ENCODE measurements around the gene RXRB. TPM values are rescaled to one million over a fixed set of nuclear protein-coding genes. Genes with fewer than 3 reads are reported as not detected.

The RXRB gene
- total and polyA plus RNA-seq, 8 donors = 2.9 to 50.4 (median 16.6) TPM

- no peak overlapping the region for H3K4me3 ChIP-seq
- peak in 5 of 7 experiments; percentile 63 to 76 (median 65) for TF ChIP-seq CTCF (IDR thresholded peaks at IDR 0.05)
- TF ChIP-seq POLR2A (IDR thresholded peaks at IDR 0.05) = no peak
- no peaks in the 10 kb centered on the region for H3K36me3 ChIP-seq
- H3K27ac ChIP-seq = no peak overlapping the region
- 42 to 44% (median 43%) methylated on average over 8 of the region's 8 CpGs for WGBS, 5 donors
- H3K9me3 ChIP-seq = peaks cover 0 to 21% (median 16%) of the 10 kb centered on the region in 4 donors
- peaks cover 0 to 4% (median 0%) of the 10 kb centered on the region in 4 donors for H3K4me1 ChIP-seq
- peak in 1 of 2 donors; percentile 76 for DNase-seq
- intact Hi-C loops (cut with DNase I; ENCODE audit: low total_unique reads) = loop anchor here (10.0 kb wide), 1 partner anchor 143 kb away; the partner anchor contains the start of gene HLA-DOA
- peaks cover 0 to 21% (median 7%) of the 10 kb centered on the region in 3 donors for H3K27me3 ChIP-seq
These were observed 52.4 kb downstream of the RXRB start for GRCh38 chr6:33147807-33148666.

GRCh38 chr6:33144373-33144772, 56.1 kb downstream of the RXRB start:
- 9 to 20% (median 16%) methylated on average over 1 of the region's 1 CpG for WGBS, 5 donors
- no peaks in the 10 kb centered on the region for H3K9me3 ChIP-seq
- DNase-seq = no peak
- no peak for TF ChIP-seq POLR2A (IDR thresholded peaks at IDR 0.05)
- no peak for TF ChIP-seq POLR2AphosphoS5 (IDR thresholded peaks at IDR 0.05)
- TF ChIP-seq EP300 (IDR thresholded peaks at IDR 0.05) = no peak
- no peak for TF ChIP-seq CTCF (IDR thresholded peaks at IDR 0.05)
- H3K27me3 ChIP-seq = peaks cover 0 to 26% (median 4%) of the 10 kb centered on the region in 3 donors
- H3K36me3 ChIP-seq = no peaks in the 10 kb centered on the region
- no peak overlapping the region for H3K27ac ChIP-seq
- H3K4me3 ChIP-seq = no peak overlapping the region
- H3K4me1 ChIP-seq = peaks cover 0 to 4% (median 0%) of the 10 kb centered on the region in 4 donors
- intact Hi-C loops (cut with DNase I; ENCODE audit: low total_unique reads) = loop anchor here (10.0 kb wide), 1 partner anchor 140 kb away; the partner anchor contains the start of gene HLA-DOA

Small RNA genes within 50 kb of the gene (small RNA-seq; reads per million reads assigned to genes)
- gene MIR219A1 = 1.6 to 6.6 (median 2.8) reads per million in 4 donors
- gene RNY4P10 = 0 to 1.5 (median 0.20) reads per million in 4 donors

Other genes starting within 250 kb of the RXRB start
- gene HLA-DMA, start 247.6 kb downstream of the RXRB start, total RNA-seq = 100 to 1,000 TPM in 1 of 5 donors, 10 to 100 TPM in 2, 1 to 10 TPM in 1, under 1 TPM in 1; 0.87 to 129 (median 34.4) TPM
- 10 to 100 TPM; 15.1 to 93.2 (median 30.0) TPM for gene HLA-DMA, start 247.6 kb downstream of the RXRB start, polyA plus RNA-seq
- 100 to 1,000 TPM; 111 to 538 (median 190) TPM for gene BRD2, start 232.1 kb downstream of the RXRB start, total RNA-seq
- 10 to 100 TPM; 70.7 to 78.7 (median 74.4) TPM for gene BRD2, start 232.1 kb downstream of the RXRB start, polyA plus RNA-seq
- gene HLA-DOA, start 191.1 kb downstream of the RXRB start, total RNA-seq = 1 to 10 TPM in 2 of 5 donors, under 1 TPM in 2, not detected in 1; 0.45 to 3.9 (median 1.9) TPM
- 1 to 10 TPM in 1 of 3 donors, under 1 TPM in 2; 0.62 to 2.1 (median 0.92) TPM for gene HLA-DOA, start 191.1 kb downstream of the RXRB start, polyA plus RNA-seq
- 100 to 1,000 TPM in 1 of 5 donors, 10 to 100 TPM in 3, under 1 TPM in 1; 0.29 to 171 (median 39.7) TPM for gene HLA-DPA1, start 127.0 kb downstream of the RXRB start, total RNA-seq
- gene HLA-DPA1, start 127.0 kb downstream of the RXRB start, polyA plus RNA-seq = 10 to 100 TPM; 14.3 to 34.1 (median 23.3) TPM
- gene HLA-DPB1, start 124.7 kb downstream of the RXRB start, total RNA-seq = 10 to 100 TPM in 4 of 5 donors, not detected in 1; 10.7 to 46.6 (median 31.9) TPM
- gene HLA-DPB1, start 124.7 kb downstream of the RXRB start, polyA plus RNA-seq = 10 to 100 TPM; 48.3 to 62.2 (median 51.1) TPM
- 1 to 10 TPM in 1 of 5 donors, under 1 TPM in 2, not detected in 2; under 0.01 to 1.5 (median 0.87) TPM for gene COL11A2, start 8.2 kb downstream of the RXRB start, total RNA-seq
- under 1 TPM in 2 of 3 donors, not detected in 1; 0.19 to 0.88 TPM for gene COL11A2, start 8.2 kb downstream of the RXRB start, polyA plus RNA-seq
- gene SLC39A7, start 202 bp upstream of the RXRB start, total RNA-seq = 100 to 1,000 TPM in 1 of 5 donors, 10 to 100 TPM in 3, 1 to 10 TPM in 1; 9.3 to 119 (median 75.8) TPM
- 10 to 100 TPM; 33.6 to 59.8 (median 54.5) TPM for gene SLC39A7, start 202 bp upstream of the RXRB start, polyA plus RNA-seq
- gene HSD17B8, start 4.0 kb upstream of the RXRB start, total RNA-seq = 10 to 100 TPM in 2 of 5 donors, 1 to 10 TPM in 2, not detected in 1; 8.0 to 24.8 (median 14.5) TPM
- 10 to 100 TPM; 21.5 to 29.9 (median 24.5) TPM for gene HSD17B8, start 4.0 kb upstream of the RXRB start, polyA plus RNA-seq
- gene RING1, start 7.8 kb upstream of the RXRB start, total RNA-seq = 100 to 1,000 TPM in 1 of 5 donors, 10 to 100 TPM in 4; 14.3 to 140 (median 20.7) TPM
- 10 to 100 TPM; 35.1 to 45.4 (median 37.4) TPM for gene RING1, start 7.8 kb upstream of the RXRB start, polyA plus RNA-seq
- 10 to 100 TPM; 39.7 to 89.3 (median 59.4) TPM for gene VPS52, start 71.2 kb upstream of the RXRB start, total RNA-seq
- 10 to 100 TPM; 22.6 to 37.2 (median 25.3) TPM for gene VPS52, start 71.2 kb upstream of the RXRB start, polyA plus RNA-seq
- gene RPS18, start 71.4 kb upstream of the RXRB start, total RNA-seq = 1,000 to 10,000 TPM in 4 of 5 donors, 100 to 1,000 TPM in 1; 279 to 3,666 (median 1,718) TPM
- gene RPS18, start 71.4 kb upstream of the RXRB start, polyA plus RNA-seq = 1,000 to 10,000 TPM; 4,575 to 9,227 (median 6,928) TPM
- 10 to 100 TPM in 4 of 5 donors, not detected in 1; 10.8 to 42.9 (median 32.6) TPM for gene B3GALT4, start 76.5 kb upstream of the RXRB start, total RNA-seq
- gene B3GALT4, start 76.5 kb upstream of the RXRB start, polyA plus RNA-seq = 10 to 100 TPM in 2 of 3 donors, 1 to 10 TPM in 1; 9.8 to 11.5 (median 10.5) TPM
- gene WDR46, start 88.6 kb upstream of the RXRB start, total RNA-seq = 10 to 100 TPM; 42.9 to 72.9 (median 54.5) TPM
- 10 to 100 TPM; 47.5 to 65.1 (median 54.4) TPM for gene WDR46, start 88.6 kb upstream of the RXRB start, polyA plus RNA-seq
- gene PFDN6, start 88.9 kb upstream of the RXRB start, total RNA-seq = 10 to 100 TPM in 3 of 5 donors, 1 to 10 TPM in 1, not detected in 1; 9.7 to 32.9 (median 12.8) TPM
- gene PFDN6, start 88.9 kb upstream of the RXRB start, polyA plus RNA-seq = 100 to 1,000 TPM; 117 to 265 (median 202) TPM
- 100 to 1,000 TPM in 1 of 5 donors, 10 to 100 TPM in 4; 10.4 to 103 (median 52.7) TPM for gene RGL2, start 98.3 kb upstream of the RXRB start, total RNA-seq
- 100 to 1,000 TPM in 1 of 3 donors, 10 to 100 TPM in 2; 37.4 to 112 (median 44.3) TPM for gene RGL2, start 98.3 kb upstream of the RXRB start, polyA plus RNA-seq
- gene TAPBP, start 113.4 kb upstream of the RXRB start, total RNA-seq = 100 to 1,000 TPM in 2 of 5 donors, 10 to 100 TPM in 3; 29.0 to 242 (median 59.5) TPM
- 10 to 100 TPM; 17.0 to 53.5 (median 37.5) TPM for gene TAPBP, start 113.4 kb upstream of the RXRB start, polyA plus RNA-seq
- gene ZBTB22, start 117.1 kb upstream of the RXRB start, total RNA-seq = 10 to 100 TPM in 4 of 5 donors, 1 to 10 TPM in 1; 1.2 to 45.2 (median 11.9) TPM
- gene ZBTB22, start 117.1 kb upstream of the RXRB start, polyA plus RNA-seq = 10 to 100 TPM in 2 of 3 donors, 1 to 10 TPM in 1; 9.8 to 11.8 (median 10.5) TPM
- gene DAXX, start 122.3 kb upstream of the RXRB start, total RNA-seq = 100 to 1,000 TPM in 2 of 5 donors, 10 to 100 TPM in 3; 18.2 to 127 (median 59.8) TPM
- 10 to 100 TPM; 27.5 to 31.3 (median 27.5) TPM for gene DAXX, start 122.3 kb upstream of the RXRB start, polyA plus RNA-seq
- 10 to 100 TPM in 1 of 5 donors, 1 to 10 TPM in 3, not detected in 1; 4.2 to 15.4 (median 6.7) TPM for gene KIFC1, start 191.2 kb upstream of the RXRB start, total RNA-seq
- 1 to 10 TPM in 2 of 3 donors, under 1 TPM in 1; 0.46 to 9.9 (median 5.4) TPM for gene KIFC1, start 191.2 kb upstream of the RXRB start, polyA plus RNA-seq
- 100 to 1,000 TPM in 1 of 5 donors, 10 to 100 TPM in 4; 22.0 to 125 (median 70.0) TPM for gene PHF1, start 210.3 kb upstream of the RXRB start, total RNA-seq
- gene PHF1, start 210.3 kb upstream of the RXRB start, polyA plus RNA-seq = 10 to 100 TPM; 56.3 to 99.9 (median 68.7) TPM
- gene CUTA, start 217.4 kb upstream of the RXRB start, total RNA-seq = 100 to 1,000 TPM in 3 of 5 donors, 10 to 100 TPM in 2; 12.8 to 203 (median 101) TPM
- 100 to 1,000 TPM; 162 to 233 (median 165) TPM for gene CUTA, start 217.4 kb upstream of the RXRB start, polyA plus RNA-seq
- 10 to 100 TPM in 2 of 5 donors, 1 to 10 TPM in 2, under 1 TPM in 1; 0.58 to 78.8 (median 7.7) TPM for gene SYNGAP1, start 219.4 kb upstream of the RXRB start, total RNA-seq
- 1 to 10 TPM; 3.9 to 5.6 (median 4.0) TPM for gene SYNGAP1, start 219.4 kb upstream of the RXRB start, polyA plus RNA-seq